OCI-LY1 (cell line): ENCODE data around the gene RAD21L1.

ENCODE experiments used
- H2AFZ ChIP-seq: fragments of 200-600 bp; sonication (generic), shearing (Covaris generic); 2 replicates; pipeline ENCODE4 v1.6.0; 2014; ENCODE audit warnings: antibody characterized with exemption, mild to moderate bottlenecking, low read length
- H3F3A ChIP-seq: fragments of 200-600 bp; sonication (generic), shearing (Covaris generic); 2 replicates; pipeline ENCODE4 v1.6.0; 2014; ENCODE audit warnings: mild to moderate bottlenecking, antibody characterized with exemption, low read length, moderate library complexity; ENCODE audit not compliant: insufficient read depth
- H3K27ac ChIP-seq: fragments of 200-600 bp; sonication (generic); 2 replicates; pipeline ENCODE4 v1.5.1; 2014; ENCODE audit warnings: low read length, mixed run types, mild to moderate bottlenecking, low read depth; ENCODE audit not compliant: poor library complexity, severe bottlenecking
- H3K27me3 ChIP-seq: fragments of 200-600 bp; sonication (generic); 2 replicates; pipeline ENCODE4 v1.6.0; 2014; ENCODE audit warnings: antibody characterized with exemption, mild to moderate bottlenecking, low read length, moderate library complexity; ENCODE audit not compliant: insufficient read depth
- H3K36me3 ChIP-seq: fragments of 200-600 bp; sonication (generic); 2 replicates; pipeline ENCODE4 v1.6.1; 2014; ENCODE audit warnings: mild to moderate bottlenecking, antibody characterized with exemption, low read length, moderate library complexity, mixed read lengths; ENCODE audit not compliant: insufficient read depth
- H3K4me1 ChIP-seq: fragments of 200-600 bp; sonication (generic); 2 replicates; pipeline ENCODE4 v1.5.1; 2014; ENCODE audit warnings: mild to moderate bottlenecking, low read length, moderate library complexity; ENCODE audit not compliant: insufficient read depth, severe bottlenecking
- H3K4me2 ChIP-seq: fragments of 200-600 bp; sonication (generic), shearing (Covaris generic); 2 replicates; pipeline ENCODE4 v1.6.1; 2014; ENCODE audit warnings: low read length
- H3K4me3 ChIP-seq: fragments of 200-600 bp; sonication (generic); 2 replicates; pipeline ENCODE4 v1.5.1; 2014; ENCODE audit warnings: low read length, low read depth, mild to moderate bottlenecking, mixed read lengths; ENCODE audit not compliant: poor library complexity, severe bottlenecking
- H3K79me2 ChIP-seq: fragments of 200-600 bp; shearing (Covaris generic); 2 replicates; pipeline ENCODE4 v1.6.1; 2016; ENCODE audit warnings: mixed run types, low read length, mixed read lengths; ENCODE audit not compliant: insufficient read depth
- H3K9ac ChIP-seq: fragments of 200-600 bp; sonication (generic), shearing (Covaris generic); 2 replicates; pipeline ENCODE4 v1.6.1; 2014; ENCODE audit warnings: mild to moderate bottlenecking, low read length, mixed read lengths
- H3K9me2 ChIP-seq: fragments of 200-600 bp; sonication (generic), shearing (Covaris generic); 2 replicates; pipeline ENCODE4 v1.6.1; 2014; ENCODE audit warnings: low read depth, mild to moderate bottlenecking, low read length, mixed read lengths
- H3K9me3 ChIP-seq: fragments of 200-600 bp; shearing (Covaris generic); 2 replicates; pipeline ENCODE4 v1.6.1; 2014; ENCODE audit warnings: low read length, mixed read lengths
- H4K20me1 ChIP-seq: fragments of 200-600 bp; sonication (generic), shearing (Covaris generic); 2 replicates; pipeline ENCODE4 v1.6.0; 2016; ENCODE audit warnings: mild to moderate bottlenecking, low read length; ENCODE audit not compliant: insufficient read depth
- EZH2 ChIP-seq: fragments of 200-600 bp; sonication (generic), shearing (Covaris generic); IDR thresholded peaks from 2 replicates; pipeline ENCODE4 v1.8.0; 2017; ENCODE audit warnings: borderline replicate concordance, mixed run types, mild to moderate bottlenecking, antibody characterized with exemption, low read length, moderate library complexity, mixed read lengths
- TF ChIP-seq, protein P1 (sequence below): fragments of 200-600 bp; sonication (generic), shearing (Covaris generic); IDR thresholded peaks from 2 replicates; pipeline ENCODE4 v1.5.1; 2017; ENCODE audit warnings: mild to moderate bottlenecking, antibody characterized with exemption, low read length, moderate library complexity, mixed read lengths

RAD21L1 gene

DNA sequence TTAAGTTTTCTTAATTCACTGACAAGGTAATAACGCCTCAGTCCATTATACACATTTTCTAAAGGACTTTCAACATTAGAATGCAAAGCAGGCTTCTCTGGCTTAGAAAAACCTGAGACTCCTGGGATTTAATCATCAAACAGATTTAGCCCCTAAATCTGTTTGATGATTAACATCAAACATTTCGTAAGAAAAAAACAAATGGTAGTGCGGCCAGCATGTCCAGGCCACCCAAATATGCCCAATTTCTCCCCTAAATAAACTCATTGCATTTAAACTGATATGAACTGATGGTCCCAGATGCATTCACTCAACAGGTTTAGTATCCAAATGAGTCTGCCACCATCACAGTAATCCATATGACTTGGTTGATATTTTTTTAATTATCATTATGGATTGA is 47.2 kb upstream of the RAD21L1 start:
- Histone ChIP-seq H3K9ac (no peak overlapping the region), H3K27ac (no peak overlapping the region), H4K20me1 (no peaks in the 10 kb centered on the region), H3K79me2 (no peaks in the 10 kb centered on the region), H3K4me1 (no peaks in the 10 kb centered on the region), H3K27me3 (no peaks in the 10 kb centered on the region), H2AFZ (no peak overlapping the region), H3K9me2 (no peaks in the 10 kb centered on the region), H3F3A (no peaks in the 10 kb centered on the region), H3K4me2 (no peak overlapping the region), H3K9me3 (no peaks in the 10 kb centered on the region), H3K36me3 (no peaks in the 10 kb centered on the region), H3K4me3 (no peak overlapping the region)
- TF ChIP-seq, protein P1, sequence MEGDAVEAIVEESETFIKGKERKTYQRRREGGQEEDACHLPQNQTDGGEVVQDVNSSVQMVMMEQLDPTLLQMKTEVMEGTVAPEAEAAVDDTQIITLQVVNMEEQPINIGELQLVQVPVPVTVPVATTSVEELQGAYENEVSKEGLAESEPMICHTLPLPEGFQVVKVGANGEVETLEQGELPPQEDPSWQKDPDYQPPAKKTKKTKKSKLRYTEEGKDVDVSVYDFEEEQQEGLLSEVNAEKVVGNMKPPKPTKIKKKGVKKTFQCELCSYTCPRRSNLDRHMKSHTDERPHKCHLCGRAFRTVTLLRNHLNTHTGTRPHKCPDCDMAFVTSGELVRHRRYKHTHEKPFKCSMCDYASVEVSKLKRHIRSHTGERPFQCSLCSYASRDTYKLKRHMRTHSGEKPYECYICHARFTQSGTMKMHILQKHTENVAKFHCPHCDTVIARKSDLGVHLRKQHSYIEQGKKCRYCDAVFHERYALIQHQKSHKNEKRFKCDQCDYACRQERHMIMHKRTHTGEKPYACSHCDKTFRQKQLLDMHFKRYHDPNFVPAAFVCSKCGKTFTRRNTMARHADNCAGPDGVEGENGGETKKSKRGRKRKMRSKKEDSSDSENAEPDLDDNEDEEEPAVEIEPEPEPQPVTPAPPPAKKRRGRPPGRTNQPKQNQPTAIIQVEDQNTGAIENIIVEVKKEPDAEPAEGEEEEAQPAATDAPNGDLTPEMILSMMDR = no peak
- TF ChIP-seq EZH2 = no peak

DNA sequence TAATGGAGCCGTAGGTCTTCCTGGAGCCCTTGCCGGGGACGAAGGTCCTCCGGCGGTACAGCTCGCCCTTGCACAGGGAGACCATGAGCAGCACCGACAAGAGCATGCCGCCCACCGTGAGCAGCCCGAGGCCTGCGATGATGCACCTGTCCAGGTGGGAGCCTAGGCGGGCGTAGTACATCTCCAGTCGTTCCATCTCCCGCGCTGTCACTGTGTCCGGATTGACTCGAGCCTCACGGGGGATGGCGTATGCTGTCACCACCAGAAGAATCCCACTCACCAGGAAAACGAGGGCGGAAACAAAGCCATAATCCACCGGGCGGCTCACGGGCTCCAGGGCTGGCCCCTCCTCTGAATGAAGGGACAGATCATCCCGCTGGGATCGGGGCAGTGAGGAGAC is 44.9 kb upstream of the RAD21L1 start:
- H3K36me3 ChIP-seq = no peaks in the 10 kb centered on the region
- no peak overlapping the region for H3K9ac ChIP-seq
- no peaks in the 10 kb centered on the region for H3K79me2 ChIP-seq
- no peaks in the 10 kb centered on the region for H3K9me2 ChIP-seq
- no peaks in the 10 kb centered on the region for H3F3A ChIP-seq
- H3K4me3 ChIP-seq = no peak overlapping the region
- no peaks in the 10 kb centered on the region for H3K9me3 ChIP-seq
- no peak overlapping the region for H2AFZ ChIP-seq
- H3K27me3 ChIP-seq = no peaks in the 10 kb centered on the region
- no peak for TF ChIP-seq EZH2
- TF ChIP-seq, protein P1 = no peak
- no peak overlapping the region for H3K27ac ChIP-seq
- no peak overlapping the region for H3K4me2 ChIP-seq
- no peaks in the 10 kb centered on the region for H3K4me1 ChIP-seq
- no peaks in the 10 kb centered on the region for H4K20me1 ChIP-seq

DNA sequence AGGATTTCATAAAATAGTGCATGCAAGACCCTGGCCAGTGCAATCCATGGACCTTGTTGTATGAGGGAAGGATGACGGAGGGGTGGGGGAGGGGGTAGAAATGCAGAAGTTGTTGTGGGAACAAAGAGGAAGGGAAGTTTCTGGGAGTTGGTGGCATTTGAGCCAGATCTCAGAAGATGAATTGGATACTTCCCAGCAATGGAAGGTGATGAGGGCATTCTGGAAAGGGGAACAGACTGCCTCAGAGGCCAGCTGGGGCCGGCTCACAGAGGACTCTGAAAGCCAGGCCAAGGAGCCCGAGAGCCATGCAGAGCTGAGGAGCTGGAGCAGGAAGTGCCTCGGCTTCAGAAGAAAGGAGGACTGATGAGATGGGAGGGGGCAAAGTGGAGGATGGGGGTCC is 43.7 kb upstream of the RAD21L1 start:
- Histone ChIP-seq H3K79me2 (no peaks in the 10 kb centered on the region), H3K9me2 (no peaks in the 10 kb centered on the region), H3K4me2 (no peak overlapping the region), H4K20me1 (no peaks in the 10 kb centered on the region), H3K4me1 (no peaks in the 10 kb centered on the region), H3K27ac (no peak overlapping the region), H2AFZ (no peak overlapping the region), H3K27me3 (no peaks in the 10 kb centered on the region), H3K4me3 (no peak overlapping the region), H3K36me3 (no peaks in the 10 kb centered on the region), H3F3A (no peaks in the 10 kb centered on the region), H3K9ac (no peak overlapping the region), H3K9me3 (no peaks in the 10 kb centered on the region)
- no peak for TF ChIP-seq EZH2
- TF ChIP-seq, protein P1 = no peak
